HG03159 (cell line): ENCODE results near the gene ASF1B.

Experiments
- ATAC-seq: cut with Tn5 transposase; IDR thresholded peaks from one replicate; pipeline ENCODE4 v1.9.1; 2021; ENCODE audit warnings: mild to moderate bottlenecking, moderate library complexity; ENCODE audit not compliant: unreplicated experiment

The ASF1B gene

DNA sequence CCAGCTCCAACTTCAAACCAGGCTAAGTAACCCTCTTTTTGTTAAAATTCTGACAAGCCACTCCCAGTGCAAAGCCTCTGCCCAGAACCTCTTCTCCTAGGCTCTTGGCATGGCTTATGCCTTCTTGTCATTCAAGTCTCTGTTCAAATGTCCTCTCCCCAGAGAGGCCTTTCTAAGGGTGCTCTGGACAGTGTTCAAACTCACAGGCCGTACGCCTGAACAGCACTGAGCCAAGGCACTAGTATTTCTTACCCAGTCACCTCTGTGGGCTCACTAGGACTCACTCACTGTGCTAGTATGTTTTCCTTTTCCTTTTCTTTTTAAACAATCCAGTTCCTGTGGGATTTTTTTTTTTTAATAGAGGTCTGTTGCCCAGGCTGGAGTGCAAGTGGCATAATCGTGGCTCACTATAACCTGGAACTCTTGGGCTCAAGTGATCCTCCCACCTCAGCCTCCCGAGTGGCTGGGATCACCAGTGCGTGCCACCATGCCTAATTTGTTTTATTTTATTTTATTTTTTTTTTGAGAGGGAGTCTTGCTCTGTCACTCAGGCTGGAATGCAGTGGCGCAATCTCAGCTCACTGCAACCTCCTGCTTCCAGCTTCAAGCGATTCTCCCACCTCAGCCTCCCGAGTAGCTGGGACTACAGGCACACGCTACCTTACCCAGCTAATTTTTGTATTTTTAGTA, 2.3 kb upstream of the ASF1B start:
- no peak for ATAC-seq

GRCh38 chr19:14135985-14136508, 342 bp downstream of the ASF1B start:
- ATAC-seq, result peak; percentile 5

GRCh38 chr19:14135355-14135754, 1.0 kb downstream of the ASF1B start:
- ATAC-seq, result no peak

GRCh38 chr19:14127929-14128509, 8.4 kb downstream of the ASF1B start:
- ATAC-seq, result no peak

GRCh38 chr19:14127176-14127575, 9.2 kb downstream of the ASF1B start:
- no peak for ATAC-seq

DNA sequence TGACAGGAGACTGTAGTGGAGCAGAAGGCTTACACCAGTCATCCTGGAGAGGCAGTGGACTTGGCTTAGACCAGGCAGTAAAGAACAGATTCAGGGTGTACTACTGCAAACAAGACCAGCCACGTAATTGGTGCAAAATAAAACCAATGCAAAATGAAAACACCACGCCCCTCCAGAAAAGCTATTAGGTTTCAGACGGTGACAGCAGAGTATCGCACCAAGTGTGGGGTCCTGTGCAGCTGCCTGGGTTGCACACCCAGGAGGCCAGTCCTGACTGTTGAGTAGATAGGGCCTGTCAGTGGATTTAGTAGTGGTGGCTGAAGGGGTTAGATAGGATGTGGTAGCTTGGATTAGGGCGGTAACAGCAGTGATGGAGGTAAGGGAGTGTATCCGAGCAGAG, 13.5 kb downstream of the ASF1B start:
- no peak for ATAC-seq

- no peak for ATAC-seq
Measured at GRCh38 chr19:14120497-14120780, 15.9 kb downstream of the ASF1B start.

- ATAC-seq, result no peak
Measured at GRCh38 chr19:14119644-14120496, 16.5 kb downstream of the ASF1B start.

DNA sequence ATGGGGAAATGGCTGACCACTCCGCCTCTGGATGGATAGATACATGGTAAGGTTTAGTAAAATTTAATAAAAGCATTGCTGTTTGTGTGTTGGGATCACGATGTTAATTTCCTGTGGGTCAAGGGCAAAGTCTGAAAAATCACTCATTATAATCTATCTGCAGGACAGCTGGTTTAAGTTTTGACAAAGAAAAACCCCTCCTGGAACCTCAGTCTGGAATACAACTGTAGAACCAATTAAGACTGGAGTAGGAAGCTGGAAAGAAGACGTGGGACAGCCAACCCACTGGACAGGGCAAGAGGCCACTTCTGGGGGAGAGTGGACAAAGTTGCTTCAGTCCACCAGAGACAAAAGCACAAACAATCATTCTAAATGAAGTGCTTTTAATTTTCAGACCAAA, 17.2 kb downstream of the ASF1B start:
- ATAC-seq, result no peak

DNA sequence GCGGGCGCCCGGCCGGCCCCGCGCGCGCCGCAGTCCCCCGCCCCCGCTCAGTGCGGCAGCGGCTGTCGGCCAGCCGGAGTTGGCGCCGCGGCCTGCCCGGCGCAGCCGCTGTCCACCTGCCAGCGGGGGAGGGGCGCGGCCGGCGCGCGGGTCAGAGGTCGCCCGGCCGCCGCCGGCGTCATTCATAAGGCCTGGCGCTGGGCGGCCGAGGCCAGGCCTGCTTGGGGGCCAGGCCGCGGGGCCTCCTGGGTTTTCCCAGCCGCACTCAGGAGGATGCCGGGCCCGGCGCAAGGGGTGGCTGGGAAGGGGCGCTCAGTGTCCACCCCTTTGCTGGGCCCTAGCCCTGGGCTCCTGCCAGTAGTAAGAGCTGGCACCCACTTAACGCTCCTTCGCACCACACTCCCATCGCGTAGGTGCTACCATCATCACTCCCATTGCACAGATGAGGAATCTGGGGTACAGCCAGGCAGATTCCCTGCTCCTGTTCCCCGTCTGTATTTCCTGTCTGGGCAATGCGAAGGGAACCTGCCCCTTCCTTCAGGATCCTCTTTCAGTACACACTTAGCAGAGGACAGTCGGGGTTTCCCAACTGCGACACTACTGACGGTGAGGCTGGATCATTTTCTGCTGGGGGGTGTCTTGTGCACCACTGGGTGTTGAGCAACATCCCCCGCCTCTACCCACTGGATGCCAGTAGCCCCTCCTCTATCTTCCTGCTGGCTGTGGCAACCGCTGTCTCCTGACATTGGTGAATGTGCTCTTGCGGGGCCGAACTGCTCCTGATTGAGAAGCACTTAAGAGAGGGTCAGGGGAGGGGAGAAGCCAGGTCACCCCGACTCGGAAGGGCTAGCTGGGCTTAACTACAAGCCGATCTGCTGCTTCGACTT, 18.0 kb downstream of the ASF1B start:
- ATAC-seq, result no peak

DNA sequence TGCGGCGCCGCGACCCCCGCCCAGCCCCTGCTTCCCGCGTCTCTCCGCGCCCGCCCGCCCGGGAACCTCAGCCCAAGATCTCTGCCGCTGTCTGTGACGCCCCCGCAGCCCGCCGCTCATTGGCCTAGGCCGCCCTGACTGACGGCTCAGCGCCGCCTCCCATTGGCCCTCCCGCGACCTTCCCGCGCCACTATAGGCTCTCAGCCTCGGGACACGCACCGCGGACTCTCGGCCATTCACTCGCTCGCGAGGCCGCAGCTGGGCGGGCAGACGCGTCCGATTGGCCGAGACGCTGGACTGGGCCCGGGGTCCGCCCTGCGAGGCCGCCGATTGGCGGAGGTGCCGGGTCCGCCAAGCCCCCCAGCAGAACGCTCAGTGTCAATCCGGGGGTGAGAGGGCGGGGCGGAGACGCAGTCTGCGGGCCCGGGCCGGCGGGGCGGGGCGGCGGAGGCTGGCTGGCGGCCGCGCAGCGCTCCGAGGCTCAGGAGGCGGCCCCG, 18.7 kb downstream of the ASF1B start, which contains the start of gene PRKACA:
Gene PRKACA, minus strand, starts transcription at position 95 of the 497 bp plus-strand sequence. CDS start 215 bp downstream, outside the sequence.
- ATAC-seq, result peak; percentile 94

DNA sequence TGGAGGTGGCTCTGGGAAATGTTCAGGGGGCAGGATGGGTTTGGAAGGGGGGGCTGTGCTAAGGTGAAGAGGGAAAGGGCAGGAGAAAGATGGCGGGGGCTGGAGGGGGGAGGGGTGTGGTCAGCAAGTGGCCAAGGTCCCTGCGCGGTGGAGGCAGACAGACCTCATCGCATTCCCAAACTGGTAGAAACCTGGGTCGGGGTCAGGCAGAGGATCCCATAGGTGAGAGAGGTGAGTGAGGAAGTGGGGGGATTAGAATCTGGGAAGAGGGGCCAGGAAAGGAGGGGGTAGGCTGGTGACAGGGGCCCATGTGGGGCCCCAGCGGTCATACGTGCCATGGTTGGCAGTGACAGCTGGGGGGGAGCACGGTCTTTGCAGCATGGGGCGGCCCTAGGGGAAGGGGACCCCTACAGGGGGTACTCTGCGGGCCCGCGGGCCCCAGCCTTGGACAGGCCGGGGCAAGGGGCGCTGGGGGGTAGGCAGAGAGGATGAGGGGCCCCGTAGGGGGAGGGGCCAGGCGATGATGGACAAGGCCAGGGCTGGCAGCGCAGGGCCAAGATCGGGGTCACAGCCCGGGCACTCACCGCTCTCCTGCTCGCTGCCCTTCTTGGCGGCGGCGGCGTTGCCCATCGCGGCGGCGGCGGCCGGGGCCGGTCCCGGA, 19.3 kb downstream of the ASF1B start:
- peak; percentile 4 for ATAC-seq

DNA sequence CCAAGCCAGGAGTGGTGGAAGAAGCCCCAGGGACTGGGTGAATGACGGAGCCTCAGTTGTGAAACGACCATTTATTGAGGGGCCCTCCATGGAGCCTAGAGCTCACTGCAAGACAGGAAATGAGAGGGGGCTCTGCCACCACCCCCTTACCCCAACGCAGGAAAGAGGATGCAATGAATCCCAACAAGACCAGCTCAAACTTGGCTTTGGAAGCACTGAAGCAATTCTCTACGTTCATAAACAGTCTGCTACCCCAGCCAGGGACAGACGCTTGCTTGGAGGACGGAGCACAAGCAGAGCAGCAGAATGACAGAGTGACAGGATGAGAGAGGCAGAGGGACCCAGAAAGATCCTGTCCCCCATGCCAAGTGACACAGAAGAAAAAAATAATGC, 19.9 kb downstream of the ASF1B start:
- ATAC-seq, result no peak

DNA sequence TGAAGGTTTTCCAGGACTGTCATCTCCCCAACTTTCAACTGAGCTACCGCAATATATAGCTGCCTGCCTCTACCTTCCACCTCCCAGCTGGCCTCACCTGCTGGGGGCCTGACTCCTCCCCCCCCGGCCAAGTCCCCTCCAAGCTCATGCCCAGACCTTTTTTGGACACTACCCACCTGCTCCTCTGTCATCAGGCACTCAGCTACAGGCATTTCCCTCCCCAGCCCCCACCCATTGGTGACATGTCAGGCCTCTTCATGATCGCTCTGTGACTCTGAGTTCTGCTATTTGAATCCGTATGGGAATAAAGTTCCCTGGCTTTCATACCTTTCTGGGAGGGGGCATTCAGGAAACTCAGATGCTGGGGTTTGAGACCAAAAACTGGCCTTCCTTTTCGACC, 20.6 kb downstream of the ASF1B start:
- no peak for ATAC-seq

DNA sequence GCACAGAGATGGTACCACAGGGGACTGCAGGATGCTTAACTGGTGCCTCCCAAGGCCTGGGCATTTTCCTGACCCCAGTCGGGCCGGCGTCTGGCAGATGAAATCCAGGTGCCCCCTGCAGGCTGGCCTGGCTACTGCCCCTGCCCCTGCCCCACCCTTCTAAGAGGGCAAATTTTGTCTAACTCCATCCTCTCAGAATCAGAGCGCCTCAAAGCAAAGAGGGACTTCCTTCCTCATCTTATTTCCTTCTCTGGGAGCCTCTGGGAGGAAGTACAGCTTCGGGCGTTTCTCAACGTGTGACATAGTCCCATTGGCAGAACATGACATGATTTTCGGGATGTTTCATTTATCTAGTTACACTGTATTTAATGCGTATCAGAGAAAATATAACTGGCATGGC, 21.5 kb downstream of the ASF1B start:
- no peak for ATAC-seq

- ATAC-seq, result no peak
Measured at GRCh38 chr19:14114439-14114838, 21.9 kb downstream of the ASF1B start.

DNA sequence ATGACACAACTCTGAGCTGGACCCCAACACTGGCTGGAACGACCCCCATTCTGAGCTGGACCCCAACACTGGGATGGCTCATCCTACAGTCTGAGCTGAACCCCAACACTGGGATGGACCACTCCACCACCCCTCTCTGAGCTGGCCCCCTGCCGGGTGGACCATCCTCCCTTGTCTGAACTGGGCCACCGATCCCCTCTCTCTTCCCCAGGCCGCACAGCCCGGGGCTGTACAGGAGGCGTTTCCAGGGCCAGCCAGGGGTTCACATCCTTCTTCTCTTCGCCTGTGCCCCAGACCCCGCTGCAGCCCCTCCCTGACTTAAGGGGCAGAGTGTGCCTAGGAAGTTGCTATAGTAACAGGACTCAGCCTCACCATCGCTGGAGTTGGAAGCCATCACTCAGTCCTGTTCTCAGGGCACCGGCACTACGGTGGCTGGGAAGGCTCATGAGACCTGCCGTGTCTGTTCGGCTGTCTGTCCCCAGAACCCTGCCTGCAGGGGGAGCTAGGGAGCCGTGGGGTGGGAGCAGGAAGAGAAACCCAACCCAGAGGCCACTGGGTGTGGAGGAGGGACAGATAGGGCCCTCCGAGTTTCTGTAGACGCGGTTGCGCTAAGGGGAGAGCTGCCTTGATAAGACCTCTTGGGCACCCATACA, 22.5 kb downstream of the ASF1B start:
- no peak for ATAC-seq

GRCh38 chr19:14112809-14113385, 23.5 kb downstream of the ASF1B start:
- ATAC-seq, result no peak
